ENCODE data around the gene KRTAP10-6.
"Not testable (repeated sequence)": the region's sequence is repeated elsewhere in the genome, so short reads cannot be mapped to it uniquely, and the experiment has no call there.

DNA sequence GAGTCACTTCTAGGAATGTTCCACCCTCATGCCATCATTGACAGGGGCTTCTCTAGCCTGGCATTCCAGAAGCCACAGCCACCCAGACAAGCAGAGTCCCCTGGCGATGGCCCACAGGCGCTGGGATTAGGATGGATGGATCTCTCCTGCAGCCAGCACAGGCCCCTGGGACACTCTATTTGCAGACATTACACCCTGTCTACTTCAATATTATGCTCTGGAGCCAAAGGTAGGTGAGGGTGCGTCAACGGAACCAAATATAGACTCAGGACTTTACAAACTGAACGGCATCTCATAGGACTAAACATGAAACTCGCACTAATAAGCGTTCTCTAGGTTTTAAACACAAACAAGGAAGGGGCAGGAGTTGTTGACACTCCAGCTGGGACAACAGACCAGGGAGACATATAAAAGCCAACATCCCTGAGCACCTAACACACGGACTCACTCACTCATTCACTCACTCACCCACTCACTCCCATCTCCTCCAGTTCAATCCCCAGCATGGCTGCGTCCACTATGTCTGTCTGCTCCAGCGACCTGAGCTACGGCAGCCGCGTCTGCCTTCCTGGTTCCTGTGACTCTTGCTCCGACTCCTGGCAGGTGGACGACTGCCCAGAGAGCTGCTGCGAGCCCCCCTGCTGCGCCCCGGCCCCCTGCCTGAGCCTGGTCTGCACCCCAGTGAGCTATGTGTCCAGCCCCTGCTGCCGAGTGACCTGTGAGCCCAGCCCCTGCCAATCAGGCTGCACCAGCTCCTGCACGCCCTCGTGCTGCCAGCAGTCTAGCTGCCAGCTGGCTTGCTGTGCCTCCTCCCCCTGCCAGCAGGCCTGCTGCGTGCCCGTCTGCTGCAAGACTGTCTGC is 8.0 kb upstream of the KRTAP10-6 start, which contains the start of gene KRTAP10-7:
- not testable (repeated sequence) for TF ChIP-seq RAD21 (conservative IDR thresholded peaks at IDR 0.05 in 1 of 2, IDR thresholded peaks at IDR 0.05 in 1 of 2); SMC3 (IDR thresholded peaks at IDR 0.05); MAZ (IDR thresholded peaks at IDR 0.05; ENCODE audit: borderline replicate concordance, low read depth, low read length); RCOR1 (IDR thresholded peaks at IDR 0.05; ENCODE audit: low read depth, low read length)
- TF ChIP-seq, protein P1, sequence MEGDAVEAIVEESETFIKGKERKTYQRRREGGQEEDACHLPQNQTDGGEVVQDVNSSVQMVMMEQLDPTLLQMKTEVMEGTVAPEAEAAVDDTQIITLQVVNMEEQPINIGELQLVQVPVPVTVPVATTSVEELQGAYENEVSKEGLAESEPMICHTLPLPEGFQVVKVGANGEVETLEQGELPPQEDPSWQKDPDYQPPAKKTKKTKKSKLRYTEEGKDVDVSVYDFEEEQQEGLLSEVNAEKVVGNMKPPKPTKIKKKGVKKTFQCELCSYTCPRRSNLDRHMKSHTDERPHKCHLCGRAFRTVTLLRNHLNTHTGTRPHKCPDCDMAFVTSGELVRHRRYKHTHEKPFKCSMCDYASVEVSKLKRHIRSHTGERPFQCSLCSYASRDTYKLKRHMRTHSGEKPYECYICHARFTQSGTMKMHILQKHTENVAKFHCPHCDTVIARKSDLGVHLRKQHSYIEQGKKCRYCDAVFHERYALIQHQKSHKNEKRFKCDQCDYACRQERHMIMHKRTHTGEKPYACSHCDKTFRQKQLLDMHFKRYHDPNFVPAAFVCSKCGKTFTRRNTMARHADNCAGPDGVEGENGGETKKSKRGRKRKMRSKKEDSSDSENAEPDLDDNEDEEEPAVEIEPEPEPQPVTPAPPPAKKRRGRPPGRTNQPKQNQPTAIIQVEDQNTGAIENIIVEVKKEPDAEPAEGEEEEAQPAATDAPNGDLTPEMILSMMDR (IDR thresholded peaks at IDR 0.05): not testable (repeated sequence)
